ENCODE data around the gene NATD1. TPM values are rescaled to one million over a fixed set of nuclear protein-coding genes. Genes with fewer than 3 reads are reported as not detected.

NATD1 gene
- total and polyA plus RNA-seq, 2 experiments from 2014 or later, result 2.1 to 8.1 TPM

DNA sequence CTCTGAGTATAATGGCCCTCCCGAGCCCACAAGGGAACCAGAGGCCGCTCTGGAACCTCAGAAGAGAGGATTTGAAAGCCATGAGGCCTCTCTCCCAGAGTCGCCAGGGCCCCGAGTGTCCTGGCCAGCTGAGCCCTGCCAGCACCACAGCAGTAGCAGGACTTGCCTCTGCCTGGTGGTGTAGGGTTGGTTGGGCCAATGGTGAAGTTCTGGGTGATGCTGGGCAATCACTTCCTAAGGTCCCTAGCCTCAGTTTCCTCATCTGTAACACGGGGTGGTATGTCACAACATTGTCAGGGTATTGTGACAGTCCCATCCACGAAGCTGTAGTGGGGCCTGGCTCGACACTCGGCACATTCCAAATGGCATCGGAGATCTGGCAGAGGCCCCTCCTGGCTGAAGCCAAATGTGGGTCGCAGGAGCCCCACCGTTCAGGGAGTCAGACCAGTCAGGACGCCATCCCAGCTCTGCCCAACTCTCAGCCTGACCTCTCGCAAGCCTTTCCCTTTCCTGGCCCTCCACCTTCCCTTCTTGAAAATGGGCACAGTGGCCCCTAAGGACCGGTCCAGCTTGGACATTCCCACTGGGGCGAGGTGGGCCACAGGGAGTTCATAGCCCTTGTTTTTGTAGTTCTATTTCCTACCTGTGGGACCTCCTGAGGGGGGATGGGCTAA, 1.7 kb downstream of the NATD1 start:
- Histone ChIP-seq H3K27ac (ENCODE audit: low read depth) (no peak overlapping the region), H3K4me1 (ENCODE audit: insufficient read depth) (peaks cover 24% of the 10 kb centered on the region), H3K79me2 (replicated peaks; ENCODE audit: insufficient read depth) (no peaks in the 10 kb centered on the region), H3K4me3 (no peak overlapping the region), H2AFZ (no peak overlapping the region), H3K36me3 (ENCODE audit: insufficient read depth) (no peaks in the 10 kb centered on the region), H3K9me2 (ENCODE audit: insufficient read depth) (no peaks in the 10 kb centered on the region), H3F3A (replicated peaks; ENCODE audit: low read depth) (peaks cover 5% of the 10 kb centered on the region; the same call in 1 of the 2 replicates), H3K4me2 (no peak overlapping the region), H3K27me3 (ENCODE audit: insufficient read depth) (peaks cover 5% of the 10 kb centered on the region; the same call in 1 of the 2 replicates), H4K20me1 (replicated peaks; ENCODE audit: insufficient read depth) (no peaks in the 10 kb centered on the region)
- Mint-ChIP-seq H3K9me3 (peaks cover 2% of the 10 kb centered on the region; the same call in 2 of the 3 replicates), H3K27ac (no peak overlapping the region), H3K4me3 (no peak overlapping the region; the same call in 2 of the 3 replicates), H3K27me3 (ENCODE audit: insufficient read depth, low read depth, poor library complexity) (peaks cover 16% of the 10 kb centered on the region), H3K36me3 (ENCODE audit: low read depth) (no peaks in the 10 kb centered on the region), H3K4me1 (peaks cover 2% of the 10 kb centered on the region; the same call in 1 of the 3 replicates)
- TF ChIP-seq ZNF331 (CRISPR knock-in tag; IDR thresholded peaks at IDR 0.05; ENCODE audit: low read depth) (no peak), STAT1 (IDR thresholded peaks at IDR 0.05; ENCODE audit: unreplicated experiment) (no peak), NANOG (IDR thresholded peaks at IDR 0.05; ENCODE audit: borderline replicate concordance) (no peak)
- ATAC-seq (no peak), DNase-seq (ENCODE audit: low spot score) (no peak)

DNA sequence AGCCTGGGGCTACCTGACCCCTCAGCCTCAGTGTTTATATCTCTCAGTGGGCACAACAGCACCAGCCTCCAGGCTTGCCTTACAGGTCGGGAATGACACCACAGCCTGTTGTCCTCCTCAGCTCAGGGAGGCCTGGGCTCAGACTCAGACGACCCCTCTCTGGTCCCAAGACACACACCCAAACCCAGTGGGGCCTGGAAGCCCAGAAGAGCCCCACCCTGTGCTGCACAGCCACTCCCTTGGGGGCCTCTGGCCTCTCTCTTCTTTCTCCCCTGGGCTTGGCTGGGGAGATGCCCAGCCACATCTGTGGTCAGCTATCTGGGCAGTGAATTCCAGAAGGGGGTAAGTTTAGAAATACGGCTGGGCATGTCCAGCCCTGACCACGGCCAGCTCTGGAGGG, 2.4 kb downstream of the NATD1 start:
- Histone ChIP-seq H2AFZ (no peak overlapping the region), H3K9me2 (ENCODE audit: insufficient read depth) (no peaks in the 10 kb centered on the region), H4K20me1 (replicated peaks; ENCODE audit: insufficient read depth) (no peaks in the 10 kb centered on the region), H3K4me1 (ENCODE audit: insufficient read depth) (peaks cover 20% of the 10 kb centered on the region), H3K4me2 (no peak overlapping the region), H3K4me3 (no peak overlapping the region), H3K79me2 (replicated peaks; ENCODE audit: insufficient read depth) (no peaks in the 10 kb centered on the region), H3K27me3 (ENCODE audit: insufficient read depth) (peaks cover 5% of the 10 kb centered on the region; the same call in 1 of the 2 replicates), H3K36me3 (ENCODE audit: insufficient read depth) (no peaks in the 10 kb centered on the region), H3F3A (replicated peaks; ENCODE audit: low read depth) (peaks cover 5% of the 10 kb centered on the region; the same call in 1 of the 2 replicates), H3K27ac (ENCODE audit: low read depth) (no peak overlapping the region)
- ATAC-seq (no peak), DNase-seq (ENCODE audit: low spot score) (no peak)
- H3K27ac Mint-ChIP-seq, result no peak overlapping the region
- TF ChIP-seq ZNF331 (CRISPR knock-in tag; IDR thresholded peaks at IDR 0.05; ENCODE audit: low read depth), result no peak
- no peak for TF ChIP-seq POLR2AphosphoS5 (IDR thresholded peaks at IDR 0.05; ENCODE audit: low read depth)
- TF ChIP-seq EZH2 (IDR thresholded peaks at IDR 0.05; ENCODE audit: low read depth, unreplicated experiment), result no peak
- H3K27me3 Mint-ChIP-seq (ENCODE audit: insufficient read depth, low read depth, poor library complexity), result peaks cover 13% of the 10 kb centered on the region
- no peaks in the 10 kb centered on the region for H3K36me3 Mint-ChIP-seq (ENCODE audit: low read depth)
- H3K4me1 Mint-ChIP-seq, result peaks cover 3% of the 10 kb centered on the region; the same call in 2 of the 3 replicates
- no peaks in the 10 kb centered on the region; the same call in 2 of the 3 replicates for H3K9me3 Mint-ChIP-seq
- no peak overlapping the region for H3K4me3 Mint-ChIP-seq

DNA sequence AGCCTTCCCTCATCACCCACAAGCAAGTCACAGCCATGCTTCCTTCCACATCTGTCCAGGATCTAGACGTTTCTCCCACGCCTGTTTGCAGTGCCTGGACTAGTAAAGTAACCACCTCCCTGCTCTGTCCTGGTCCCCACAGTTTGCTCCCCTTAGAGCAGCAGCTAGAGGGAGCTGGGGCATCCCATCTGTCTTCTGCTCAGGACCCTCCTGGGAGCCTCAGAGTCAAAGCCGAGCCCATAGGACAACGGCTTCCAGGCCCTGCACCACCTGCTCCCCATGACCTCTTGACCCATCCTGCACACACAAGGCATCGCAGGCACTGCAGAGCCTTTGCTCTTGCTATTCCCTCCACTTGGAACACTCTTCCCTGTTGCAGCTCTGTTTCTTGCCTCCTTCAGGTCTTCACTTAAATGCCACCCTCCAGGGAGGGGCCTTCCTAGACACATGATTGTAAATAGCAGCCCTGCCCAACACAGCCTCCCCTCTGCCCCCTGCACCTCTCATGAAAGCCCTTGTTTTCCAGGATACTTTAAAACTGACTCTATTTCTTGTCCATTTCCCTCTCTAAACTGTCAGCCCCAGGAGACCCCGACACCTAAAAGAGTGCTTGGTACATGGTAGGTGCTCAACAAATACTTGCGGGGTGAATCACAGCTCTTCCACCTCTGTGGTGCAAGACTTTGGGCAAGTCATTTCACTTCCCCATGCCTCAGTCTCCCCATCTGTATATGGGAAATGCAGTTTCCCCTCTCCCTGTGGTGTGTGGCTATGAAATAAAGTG, 3.1 kb downstream of the NATD1 start:
- Histone ChIP-seq H3K9me2 (ENCODE audit: insufficient read depth) (no peaks in the 10 kb centered on the region), H3K79me2 (replicated peaks; ENCODE audit: insufficient read depth) (no peaks in the 10 kb centered on the region), H2AFZ (no peak overlapping the region), H3K27ac (ENCODE audit: low read depth) (no peak overlapping the region), H3K4me2 (no peak overlapping the region), H3K27me3 (ENCODE audit: insufficient read depth) (peaks cover 5% of the 10 kb centered on the region; the same call in 1 of the 2 replicates), H3K36me3 (ENCODE audit: insufficient read depth) (no peaks in the 10 kb centered on the region), H3F3A (replicated peaks; ENCODE audit: low read depth) (0 out of 2 replicates have a peak, but pooled peaks cover 5% of the 10 kb centered on the region), H3K4me3 (no peak overlapping the region), H3K4me1 (ENCODE audit: insufficient read depth) (peaks cover 16% of the 10 kb centered on the region; the same call in 1 of the 2 replicates), H4K20me1 (replicated peaks; ENCODE audit: insufficient read depth) (no peaks in the 10 kb centered on the region)
- Mint-ChIP-seq H3K27me3 (ENCODE audit: insufficient read depth, low read depth, poor library complexity) (peaks cover 13% of the 10 kb centered on the region), H3K4me1 (peaks cover 5% of the 10 kb centered on the region; the same call in 2 of the 3 replicates), H3K27ac (no peak overlapping the region), H3K4me3 (no peak overlapping the region), H3K36me3 (ENCODE audit: low read depth) (no peaks in the 10 kb centered on the region), H3K9me3 (no peaks in the 10 kb centered on the region; the same call in 2 of the 3 replicates)
- peak; percentile 18 for ATAC-seq
- TF ChIP-seq EZH2phosphoT487 (IDR thresholded peaks at IDR 0.05; ENCODE audit: unreplicated experiment) (no peak), NANOG (IDR thresholded peaks at IDR 0.05; ENCODE audit: borderline replicate concordance) (no peak), CREB1 (CRISPR knock-in tag; IDR thresholded peaks at IDR 0.05; ENCODE audit: low read depth) (no peak), ZNF331 (CRISPR knock-in tag; IDR thresholded peaks at IDR 0.05; ENCODE audit: low read depth) (no peak)
- TF ChIP-seq, protein P1, sequence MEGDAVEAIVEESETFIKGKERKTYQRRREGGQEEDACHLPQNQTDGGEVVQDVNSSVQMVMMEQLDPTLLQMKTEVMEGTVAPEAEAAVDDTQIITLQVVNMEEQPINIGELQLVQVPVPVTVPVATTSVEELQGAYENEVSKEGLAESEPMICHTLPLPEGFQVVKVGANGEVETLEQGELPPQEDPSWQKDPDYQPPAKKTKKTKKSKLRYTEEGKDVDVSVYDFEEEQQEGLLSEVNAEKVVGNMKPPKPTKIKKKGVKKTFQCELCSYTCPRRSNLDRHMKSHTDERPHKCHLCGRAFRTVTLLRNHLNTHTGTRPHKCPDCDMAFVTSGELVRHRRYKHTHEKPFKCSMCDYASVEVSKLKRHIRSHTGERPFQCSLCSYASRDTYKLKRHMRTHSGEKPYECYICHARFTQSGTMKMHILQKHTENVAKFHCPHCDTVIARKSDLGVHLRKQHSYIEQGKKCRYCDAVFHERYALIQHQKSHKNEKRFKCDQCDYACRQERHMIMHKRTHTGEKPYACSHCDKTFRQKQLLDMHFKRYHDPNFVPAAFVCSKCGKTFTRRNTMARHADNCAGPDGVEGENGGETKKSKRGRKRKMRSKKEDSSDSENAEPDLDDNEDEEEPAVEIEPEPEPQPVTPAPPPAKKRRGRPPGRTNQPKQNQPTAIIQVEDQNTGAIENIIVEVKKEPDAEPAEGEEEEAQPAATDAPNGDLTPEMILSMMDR (conservative IDR thresholded peaks at IDR 0.05; ENCODE audit: low read depth in 2 of 2), result peak in 1 of 2 experiments; percentile 31; a peak in 1 of 4 replicates
- DNase-seq (ENCODE audit: low spot score), result peak; percentile 41

Measured in GM23338 (cell line).